B cell (primary cell): ENCODE data around the gene SSBP1. TPM values are rescaled to one million over a fixed set of nuclear protein-coding genes. Genes with fewer than 3 reads are reported as not detected.
"Not testable (repeated sequence)": the region's sequence is repeated elsewhere in the genome, so short reads cannot be mapped to it uniquely, and the experiment has no call there.

Source experiments
- ATAC-seq: fragments of 200-7000 bp; cut with Tn5 transposase; one replicate; pipeline ENCODE4 v1.10.0; 2021; ENCODE audit warnings: low read depth, mild to moderate bottlenecking, moderate number of reproducible peaks, moderate library complexity
- CTCF ChIA-PET: fragments of 350-600 bp; sonication (Branson Sonifier 250); formaldehyde crosslinking; loops from one replicate; lab custom pipeline; 2021; ENCODE audit warnings: antibody characterized with exemption, inconsistent platforms; lab: Charles Lee
- POLR2A ChIA-PET: fragments of 350-600 bp; sonication (Branson Sonifier 250); formaldehyde crosslinking; loops from one replicate; lab custom pipeline; 2021; ENCODE audit warnings: antibody characterized with exemption; lab: Charles Lee
- DNase-seq: peaks from one replicate; pipeline ENCODE4 v3.0.0; 2013
- H2AFZ ChIP-seq: 2 replicates; pipeline ENCODE4 v1.6.1; 2012; ENCODE audit warnings: mild to moderate bottlenecking, low read depth, low read length; ENCODE audit not compliant: insufficient read depth, poor library complexity, severe bottlenecking
- H3K27ac ChIP-seq, 2 donors: 1 replicate in 1 of 2; 2 replicates in 1 of 2; pipeline ENCODE4 v1.5.1; 2012 to 2013; ENCODE audit warnings: low read length in 2 of 2, mild to moderate bottlenecking in 2 of 2, moderate library complexity in 1 of 2
- H3K27me3 ChIP-seq, 4 experiments: fragments of 200-600 bp in 1 of 4; sonication (generic) in 1 of 4; replicated peaks in 1 of 4; 1 replicate in 2 of 4; 2 replicates in 2 of 4; pipeline versions ENCODE4 v1.6.1 to v1.7.0; 2013 to 2016; ENCODE audit warnings: low read length in 3 of 4, mild to moderate bottlenecking in 2 of 4, mixed read lengths in 1 of 4, moderate library complexity in 1 of 4; ENCODE audit not compliant: insufficient read depth in 4 of 4, control insufficient read depth in 3 of 4; ENCODE audit errors: control extremely low read depth in 1 of 4
- H3K36me3 ChIP-seq, 2 experiments: replicated peaks in 1 of 2; 1 replicate in 1 of 2; 2 replicates in 1 of 2; pipeline versions ENCODE4 v1.6.1 to v1.7.1; 2013; ENCODE audit warnings: low read length in 1 of 2; ENCODE audit not compliant: insufficient read depth in 2 of 2, control insufficient read depth in 1 of 2; ENCODE audit errors: control extremely low read depth in 1 of 2, extremely low read depth in 1 of 2
- H3K4me1 ChIP-seq, 2 donors: fragments of 200-600 bp in 1 of 2; sonication (generic) in 1 of 2; 1 replicate in 1 of 2; 2 replicates in 1 of 2; pipeline versions ENCODE4 v1.5.1 to v1.6.1; 2013 to 2017; ENCODE audit warnings: low read length in 2 of 2; ENCODE audit not compliant: control insufficient read depth in 2 of 2, insufficient read depth in 2 of 2
- H3K4me2 ChIP-seq: replicated peaks from 2 replicates; pipeline ENCODE3; 2012; ENCODE audit warnings: mild to moderate bottlenecking, low read depth, low read length; ENCODE audit not compliant: poor library complexity, severe bottlenecking
- H3K4me3 ChIP-seq, 5 experiments: fragments of 200-600 bp in 1 of 5; sonication (generic) in 1 of 5; 1 replicate in 3 of 5; 2 replicates in 2 of 5; pipeline versions ENCODE4 v1.5.1 to v1.7.0; 2011 to 2016; ENCODE audit warnings: low read length in 4 of 5, mild to moderate bottlenecking in 4 of 5, low read depth in 2 of 5, control low read depth in 1 of 5, moderate library complexity in 1 of 5; ENCODE audit not compliant: insufficient read depth in 1 of 5; ENCODE audit errors: control extremely low read depth in 1 of 5, extremely low read depth in 1 of 5
- H3K79me2 ChIP-seq: fragments of 200-600 bp; sonication (generic); one replicate; pipeline ENCODE4 v1.6.0; 2016; ENCODE audit warnings: low read length; ENCODE audit not compliant: control insufficient read depth, insufficient read depth
- H3K9ac ChIP-seq: fragments of 200-600 bp; sonication (generic); 2 replicates; pipeline ENCODE4 v1.6.1; 2017; ENCODE audit warnings: mild to moderate bottlenecking, low read length, moderate library complexity
- H3K9me3 ChIP-seq, 3 donors: one replicate each; pipeline versions ENCODE4 v1.6.1 to v1.7.1; 2013; ENCODE audit warnings: low read length in 2 of 3; ENCODE audit not compliant: control insufficient read depth in 2 of 3, insufficient read depth in 1 of 3; ENCODE audit errors: control extremely low read depth in 1 of 3
- H4K20me1 ChIP-seq: 2 replicates; pipeline ENCODE4 v1.6.0; 2012; ENCODE audit warnings: mild to moderate bottlenecking, low read length; ENCODE audit not compliant: insufficient read depth, control insufficient read depth, poor library complexity, severe bottlenecking
- H3K27ac Mint-ChIP-seq: one replicate; pipeline ENCODE4 v1.8.0; 2021; ENCODE audit warnings: mixed read lengths
- H3K27me3 Mint-ChIP-seq: one replicate; pipeline ENCODE4 v1.8.0; 2021; ENCODE audit warnings: mixed read lengths
- H3K4me1 Mint-ChIP-seq: one replicate; pipeline ENCODE4 v1.8.0; 2021; ENCODE audit warnings: mixed read lengths
- H3K4me3 Mint-ChIP-seq: one replicate; pipeline ENCODE4 v1.8.0; 2021; ENCODE audit warnings: mixed read lengths
- H3K9me3 Mint-ChIP-seq: one replicate; pipeline ENCODE4 v1.8.0; 2022; ENCODE audit warnings: mixed read lengths; ENCODE audit not compliant: insufficient read depth
- CTCF ChIP-seq: fragments of 200-600 bp; IDR thresholded peaks from one replicate; pipeline ENCODE4 v1.8.0; 2022; ENCODE audit warnings: antibody characterized with exemption, mild to moderate bottlenecking
- EZH2 ChIP-seq: IDR thresholded peaks from 2 replicates; pipeline ENCODE4 v1.6.1; 2012; ENCODE audit warnings: borderline replicate concordance, low read depth, mild to moderate bottlenecking, moderate library complexity, low read length; ENCODE audit not compliant: insufficient read depth, poor library complexity, severe bottlenecking
- WGBS: methylation state at CpG from one replicate; pipeline ENCODE4 v1.1.5; 2013; ENCODE audit warnings: missing lambda C conversion rate; ENCODE audit not compliant: insufficient coverage; 5-methylcytosine and 5-hydroxymethylcytosine counted together
- intact Hi-C: fragments of 100-400 bp; cut with micrococcal nuclease; formaldehyde crosslinking; loops from one replicate; pipeline ENCODE4 v1.10.0; 2022
- polyA minus RNA-seq: library from RNA; depleted of rRNA, polyadenylated mRNA; stranded (reverse); fragments of >200 nt; gene quantifications from 2 replicates; pipeline ENCODE4 v1.2.3, GENCODE V29; 2012
- polyA plus RNA-seq: library from polyadenylated mRNA; depleted of rRNA; stranded (reverse); fragments of >200 nt; gene quantifications from 2 replicates; pipeline ENCODE4 v1.2.3, GENCODE V29; 2012
- total RNA-seq, 2 donors: library from RNA; stranded (reverse); fragments of 120-200 nt in 1 of 2; gene quantifications; 1 replicate in 1 of 2; 2 replicates in 1 of 2; pipeline versions ENCODE4 v1.2.3 to v1.2.4, GENCODE V29; 2013 to 2022

SSBP1 gene, protein sequence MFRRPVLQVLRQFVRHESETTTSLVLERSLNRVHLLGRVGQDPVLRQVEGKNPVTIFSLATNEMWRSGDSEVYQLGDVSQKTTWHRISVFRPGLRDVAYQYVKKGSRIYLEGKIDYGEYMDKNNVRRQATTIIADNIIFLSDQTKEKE
- total RNA-seq (89.1 and 93.6 TPM in 2 replicates), polyA plus RNA-seq (37.2 and 60.3 TPM in 2 replicates), polyA minus RNA-seq (29.3 and 32.4 TPM in 2 replicates)
- 144 TPM for total RNA-seq (2013)

- Mint-ChIP-seq H3K4me1 (peaks cover 37% of the 10 kb centered on the region), H3K27me3 (no peaks in the 10 kb centered on the region), H3K4me3 (peak within 1 kb of the TSS; percentile 95), H3K27ac (peak within 1 kb of the TSS; percentile 97), H3K9me3 (no peaks in the 10 kb centered on the region)
- Histone ChIP-seq H3K9ac (peak within 1 kb of the TSS; percentile 72), H3K36me3 (peaks cover 6 to 26% of the 10 kb centered on the region in 2 experiments), H3K79me2 (peaks cover 29% of the 10 kb centered on the region), H2AFZ (peak within 1 kb of the TSS; percentile 79), H3K27ac (peak within 1 kb of the TSS; percentile 84 to 92), H4K20me1 (no peaks in the 10 kb centered on the region), H3K4me2 (peak within 1 kb of the TSS; percentile 61), H3K4me3 (peak within 1 kb of the TSS; percentile 66 to 93 (median 90)), H3K27me3 (no peaks in the 10 kb centered on the region), H3K9me3 (no peaks in the 10 kb centered on the region), H3K4me1 (peaks cover 19 to 20% of the 10 kb centered on the region in 2 donors)
- ChIA-PET CTCF (interaction anchor here (0.7 to 7.6 kb wide), 18 partner anchors 11 to 1065 kb away, joined by 3 to 66 read pairs (median 4); partner anchors contain the start of genes ADCK2, DENND11, MRPS33 and WEE2), POLR2A (interaction anchor here (0.7 to 2.2 kb wide), 5 partner anchors 36 to 1260 kb away, joined by 3 to 21 read pairs (median 3); partner anchors contain the start of genes DENND11 and MRPS33)
- intact Hi-C loops: loop anchor here (1.0 to 5.0 kb wide), 7 partner anchors 37 to 1561 kb away; partner anchors contain the start of genes AGK, BRAF and KDM7A
- TF ChIP-seq CTCF: peak; percentile 92
- TF ChIP-seq EZH2: no peak
- DNase-seq (peak; percentile 97), ATAC-seq (peak; percentile 86)
- WGBS: under 1% methylated on average over 40 of the region's 46 CpGs
Observed at GRCh38 chr7:141737836-141738591, at the start of gene SSBP1. TSS of gene SSBP1 (plus strand) at chr7:141738358. CDS start at chr7:141739167, 809 bp downstream.

DNA sequence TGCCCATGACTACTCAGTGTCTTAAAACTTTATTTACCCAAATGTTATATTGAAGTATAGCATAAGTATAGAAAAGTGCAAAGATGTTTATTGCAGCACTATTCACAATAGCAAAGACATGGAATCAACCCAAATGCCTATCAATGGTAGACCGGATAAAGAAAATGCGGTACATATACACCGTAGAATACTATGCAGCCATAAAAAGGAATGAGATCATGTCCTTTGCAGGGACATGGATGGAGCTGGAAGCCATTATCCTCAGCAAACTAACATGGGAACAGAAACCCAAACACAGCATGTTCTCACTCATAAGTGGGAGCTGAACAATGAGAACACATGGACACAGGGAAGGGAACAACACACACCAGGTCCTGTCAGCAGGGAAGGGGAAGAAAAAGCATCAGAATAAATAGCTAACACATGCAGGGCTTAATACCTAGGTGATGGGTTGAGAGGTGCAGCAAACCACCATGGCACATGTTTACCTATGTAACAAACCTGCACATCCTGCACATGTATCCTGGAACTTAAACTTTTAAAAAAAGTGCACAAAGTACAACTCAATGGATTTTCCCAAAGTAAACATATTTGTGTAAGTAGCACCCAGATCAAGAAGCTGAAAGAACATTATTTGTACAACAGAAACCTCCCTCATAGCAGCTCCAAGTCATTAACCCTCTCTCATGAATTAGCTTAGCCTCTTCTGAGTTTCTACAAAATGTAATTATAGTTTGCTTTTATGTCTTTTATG lies 48.9 kb upstream of the SSBP1 start:
- intact Hi-C loops, H3K4me3 Mint-ChIP-seq, H3K4me2 ChIP-seq, H3K9ac ChIP-seq, H3K9me3 Mint-ChIP-seq, POLR2A ChIA-PET, DNase-seq, ATAC-seq, H3K27ac ChIP-seq, H3K27me3 ChIP-seq, H3K4me3 ChIP-seq, H3K9me3 ChIP-seq, H2AFZ ChIP-seq, H3K4me1 ChIP-seq, H3K27me3 Mint-ChIP-seq: not testable (repeated sequence)
- Histone ChIP-seq H4K20me1 (peaks cover 75% of the 10 kb centered on the region), H3K79me2 (peaks cover 61% of the 10 kb centered on the region), H3K36me3 (peaks cover 0 to 21% of the 10 kb centered on the region in 2 experiments)
- Mint-ChIP-seq H3K27ac (peak overlapping the region; percentile 50), H3K4me1 (peaks cover 17% of the 10 kb centered on the region)
- no CpG with 5 or more reads among the region's 3 CpGs for WGBS
- CTCF ChIA-PET: interaction anchor here (0.9 kb wide), 1 partner anchor 13 kb away, joined by 3 read pairs; the partner anchor contains the start of gene DENND11
